Left renal pelvis (tissue), 4 donors: Measurements from ENCODE around the gene DOK6. TPM values are rescaled to one million over a fixed set of nuclear protein-coding genes. Genes with fewer than 3 reads are reported as not detected.

ENCODE experiments used
- DNase-seq, 4 donors: peaks; one replicate each; pipeline ENCODE4 v3.0.0-alpha.2; 2013; ENCODE audit warnings: low read depth in 4 of 4, low spot score in 3 of 4
- polyA plus RNA-seq, 4 donors: library from polyadenylated mRNA; unstranded; fragments of 120-200 nt; gene quantifications; one replicate each; pipeline ENCODE4 v1.2.1, GENCODE V29; 2013; ENCODE audit not compliant: insufficient read length in 4 of 4

DOK6 gene
- polyA plus RNA-seq, 4 donors, result 6.6 to 19.2 (median 16.9) TPM

- no peak for DNase-seq
These were observed 325.3 kb downstream of the DOK6 start for GRCh38 chr18:69725855-69726508.

DNA sequence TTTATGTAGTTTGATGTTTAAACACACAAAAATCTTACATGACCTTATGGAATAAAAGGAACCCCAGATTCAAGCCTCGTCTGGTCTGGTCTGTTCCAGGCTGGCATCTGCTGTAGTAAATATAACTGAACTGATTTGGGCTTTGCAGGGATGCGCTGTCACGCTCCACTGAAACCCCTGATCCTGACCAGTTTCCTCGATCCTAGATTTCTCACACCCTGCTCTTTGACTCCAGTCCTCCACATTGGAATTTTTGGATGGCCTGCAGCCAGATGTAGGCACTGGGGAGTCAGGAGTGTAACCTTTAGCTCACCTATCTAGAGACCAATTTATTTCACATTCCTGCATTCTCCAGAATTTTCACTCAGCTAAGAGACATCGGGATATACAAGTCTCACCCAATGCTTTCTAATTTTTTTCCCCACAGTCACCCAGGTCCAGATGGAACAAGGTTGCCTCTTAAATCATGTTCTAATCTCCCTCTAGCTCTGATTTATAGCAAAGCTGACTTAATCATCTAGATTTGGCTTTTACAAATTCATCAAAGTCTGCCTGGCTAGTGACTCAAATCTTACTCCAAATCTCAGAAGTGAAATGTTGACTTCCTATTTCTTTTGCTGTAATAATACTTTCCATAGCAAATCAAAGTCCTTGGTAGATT is 327.4 kb downstream of the DOK6 start:
- no peak for DNase-seq

DNA sequence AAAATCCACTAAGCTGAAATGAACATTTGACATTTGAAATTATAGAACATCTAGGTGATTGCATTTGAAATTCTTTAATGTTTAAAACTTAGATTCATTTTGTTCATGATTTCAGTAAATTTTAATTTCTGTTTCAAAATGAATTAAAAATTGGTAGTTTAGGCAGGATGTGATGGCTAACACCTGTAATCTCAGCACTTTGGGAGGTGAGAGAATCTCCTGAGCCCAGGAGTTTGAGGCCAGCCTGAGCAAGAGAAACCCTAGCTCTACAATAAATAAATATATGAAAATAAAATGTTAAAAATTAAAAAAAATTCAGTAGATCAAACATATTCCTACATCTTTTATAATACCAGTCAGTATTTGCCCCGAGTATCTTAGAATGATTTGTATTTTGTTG is 330.0 kb downstream of the DOK6 start:
- DNase-seq, result no peak

DNA sequence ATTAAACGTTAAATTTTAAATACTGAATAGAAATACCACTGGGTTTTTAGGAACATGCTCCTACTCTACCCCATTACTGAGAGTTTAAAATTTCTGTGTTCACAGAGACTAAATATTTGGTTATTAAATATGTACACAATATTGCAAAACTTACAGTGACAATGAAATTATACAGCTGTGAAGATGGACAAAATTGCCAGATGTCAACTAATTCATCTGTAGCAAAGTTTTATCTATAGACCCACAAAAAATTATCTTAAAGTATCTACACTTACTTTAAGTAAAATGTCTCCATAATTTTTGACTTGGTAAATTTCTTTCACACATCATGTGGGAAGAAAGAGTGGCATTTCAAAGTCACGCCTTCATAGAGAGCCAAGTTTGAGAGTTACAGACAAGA is 333.8 kb downstream of the DOK6 start:
- no peak for DNase-seq

DNA sequence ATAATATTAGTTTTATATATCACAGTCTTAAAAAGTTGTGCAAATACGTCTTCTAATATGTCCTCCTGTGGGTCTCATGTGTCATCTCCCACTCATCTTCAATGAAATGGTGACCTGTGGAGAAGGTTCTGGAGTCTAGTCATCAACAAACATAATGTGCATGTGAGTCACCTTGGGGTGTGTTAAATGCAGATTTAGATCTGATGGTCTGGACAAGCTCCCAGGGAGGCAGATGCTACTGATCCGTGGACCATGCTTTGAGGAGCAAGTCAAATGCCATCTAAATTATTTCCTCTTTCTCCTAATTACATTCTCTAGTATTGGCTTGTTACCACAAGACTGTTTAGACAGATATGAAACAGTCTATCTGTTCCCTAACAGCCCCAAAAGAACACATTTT is 336.0 kb downstream of the DOK6 start:
- no peak for DNase-seq

- no peak for DNase-seq
These were observed 337.2 kb downstream of the DOK6 start for GRCh38 chr18:69737851-69738250.

- DNase-seq, result no peak
These were observed 346.7 kb downstream of the DOK6 start for GRCh38 chr18:69747388-69747787.

GRCh38 chr18:69752737-69753380 is 352.2 kb downstream of the DOK6 start:
- no peak for DNase-seq

GRCh38 chr18:69754108-69754507 is 353.4 kb downstream of the DOK6 start:
- DNase-seq, result no peak

GRCh38 chr18:69755041-69755440 is 354.4 kb downstream of the DOK6 start:
- no peak for DNase-seq

- no peak for DNase-seq
These were observed 355.3 kb downstream of the DOK6 start for GRCh38 chr18:69755856-69756496.

DNA sequence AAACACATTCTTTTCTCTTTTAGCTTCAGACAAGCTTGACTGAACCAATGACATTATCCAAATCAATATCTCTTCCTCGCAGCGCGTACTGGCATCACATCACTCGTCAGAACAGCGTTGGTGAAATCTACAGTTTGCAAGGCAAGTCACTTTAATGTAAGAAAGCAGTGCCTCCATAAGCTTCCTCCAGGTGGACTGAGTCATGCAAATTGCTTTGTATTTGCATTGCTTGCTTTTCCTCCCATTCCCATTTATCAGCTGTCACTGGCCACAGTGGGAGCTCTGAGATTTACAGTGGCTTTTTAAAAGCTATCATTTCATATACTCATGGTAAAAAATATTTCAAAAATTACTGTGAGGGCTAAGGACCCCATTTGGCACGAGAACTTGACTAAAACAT is 357.0 kb downstream of the DOK6 start:
- DNase-seq, result no peak

DNA sequence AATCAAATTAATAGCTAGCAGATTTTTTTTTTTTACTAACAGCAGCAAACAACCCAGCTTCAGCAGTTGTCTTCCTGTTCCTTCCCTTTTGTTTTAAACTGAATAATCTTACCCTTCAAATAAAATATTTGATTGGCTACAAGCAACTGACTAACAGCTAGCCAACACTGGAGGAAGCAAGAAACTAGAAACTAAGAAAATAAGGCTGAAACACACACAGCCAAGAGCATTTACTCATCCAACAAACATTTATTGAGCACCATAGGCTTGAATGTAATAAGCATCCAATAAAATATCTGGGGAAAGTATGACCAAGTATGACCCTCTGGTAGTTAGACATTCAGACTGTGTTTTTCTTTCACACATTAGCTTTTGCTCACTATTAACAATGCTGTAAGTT is 357.8 kb downstream of the DOK6 start:
- DNase-seq, result no peak

- no peak for DNase-seq
These were observed 358.4 kb downstream of the DOK6 start for GRCh38 chr18:69759046-69759445.

GRCh38 chr18:69763002-69763401 is 362.3 kb downstream of the DOK6 start:
- DNase-seq, result no peak

GRCh38 chr18:69763821-69764220 is 363.1 kb downstream of the DOK6 start:
- DNase-seq, result no peak

GRCh38 chr18:69770238-69770637 is 369.6 kb downstream of the DOK6 start:
- DNase-seq, result no peak

- no peak for DNase-seq
These were observed 374.1 kb downstream of the DOK6 start for GRCh38 chr18:69774831-69775230.

DNA sequence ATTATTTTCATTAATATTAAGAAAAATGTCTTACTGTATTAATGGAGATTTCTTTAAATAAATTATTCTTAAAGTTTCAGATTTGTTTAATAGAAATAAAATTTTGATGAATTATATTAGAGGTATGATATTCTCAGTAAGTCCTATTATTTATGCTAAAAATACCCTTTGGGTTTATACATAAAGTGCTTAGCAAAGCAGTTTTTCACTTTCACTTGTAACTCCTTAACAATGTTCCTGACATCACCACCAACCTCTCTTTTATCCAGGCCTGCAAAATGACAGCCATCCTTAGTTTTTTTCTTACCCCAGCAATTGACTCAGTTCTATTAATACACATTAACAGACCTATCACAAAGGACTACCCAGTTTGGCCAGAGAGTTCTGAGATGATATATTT is 376.6 kb downstream of the DOK6 start:
- no peak for DNase-seq

GRCh38 chr18:69778680-69779079 is 378.0 kb downstream of the DOK6 start:
- no peak for DNase-seq

DNA sequence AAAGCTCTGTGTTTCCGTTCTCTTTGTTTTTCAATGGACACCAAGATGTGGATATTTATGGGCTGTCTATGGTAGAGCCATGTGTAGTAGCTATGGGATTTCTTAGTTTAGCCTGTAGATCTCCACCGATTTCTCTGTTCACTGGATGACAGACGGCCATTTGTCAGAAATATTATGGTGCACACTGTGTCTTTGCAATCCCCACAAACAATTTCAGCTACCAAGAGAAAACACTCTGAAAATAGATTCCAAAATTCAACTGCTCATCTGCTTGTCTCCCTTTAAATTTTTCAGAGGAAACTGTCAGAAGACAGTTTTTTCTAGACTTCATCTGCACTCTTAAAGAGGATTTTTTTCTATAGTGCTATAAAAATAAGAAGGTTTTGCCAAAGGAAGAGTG is 380.2 kb downstream of the DOK6 start:
- DNase-seq, result no peak

- DNase-seq, result no peak
These were observed 384.1 kb downstream of the DOK6 start for GRCh38 chr18:69784815-69785214.
